Osteocyte (in vitro differentiated cells): ENCODE data around the gene SH3PXD2B. TPM values are rescaled to one million over a fixed set of nuclear protein-coding genes. Genes with fewer than 3 reads are reported as not detected.

ENCODE experiments used
- DNase-seq: peaks from one replicate; pipeline ENCODE4 v3.0.0; 2021; ENCODE audit warnings: mixed read lengths; ENCODE audit not compliant: unreplicated experiment; ENCODE audit errors: extremely low spot score
- H3K27ac Mint-ChIP-seq: one replicate; pipeline ENCODE4 v1.8.0; 2021; ENCODE audit warnings: mild to moderate bottlenecking, mixed read lengths; ENCODE audit not compliant: unreplicated experiment
- H3K27me3 Mint-ChIP-seq: one replicate; pipeline ENCODE4 v1.8.0; 2021; ENCODE audit warnings: mixed read lengths; ENCODE audit not compliant: unreplicated experiment
- H3K36me3 Mint-ChIP-seq: one replicate; pipeline ENCODE4 v1.8.0; 2021; ENCODE audit warnings: mixed read lengths; ENCODE audit not compliant: unreplicated experiment
- H3K4me1 Mint-ChIP-seq: one replicate; pipeline ENCODE4 v1.8.0; 2021; ENCODE audit warnings: mixed read lengths; ENCODE audit not compliant: unreplicated experiment
- H3K4me3 Mint-ChIP-seq: one replicate; pipeline ENCODE4 v1.8.0; 2021; ENCODE audit warnings: mild to moderate bottlenecking, moderate library complexity, mixed read lengths; ENCODE audit not compliant: unreplicated experiment
- H3K9me3 Mint-ChIP-seq: one replicate; pipeline ENCODE4 v1.8.0; 2021; ENCODE audit warnings: mixed read lengths; ENCODE audit not compliant: unreplicated experiment
- total RNA-seq: library from RNA; stranded (reverse); gene quantifications from 2 replicates; pipeline ENCODE4 v1.2.1, GENCODE V29; 2021
- TF ChIP-seq, protein P1 (sequence below): fragments of 200-600 bp; sonication (generic); IDR thresholded peaks from 2 replicates; pipeline ENCODE4 v1.5.0; 2021; ENCODE audit warnings: antibody characterized with exemption, mild to moderate bottlenecking, moderate library complexity

Gene SH3PXD2B
- total RNA-seq, 1 donor from 2014 or later, result 114 TPM

DNA sequence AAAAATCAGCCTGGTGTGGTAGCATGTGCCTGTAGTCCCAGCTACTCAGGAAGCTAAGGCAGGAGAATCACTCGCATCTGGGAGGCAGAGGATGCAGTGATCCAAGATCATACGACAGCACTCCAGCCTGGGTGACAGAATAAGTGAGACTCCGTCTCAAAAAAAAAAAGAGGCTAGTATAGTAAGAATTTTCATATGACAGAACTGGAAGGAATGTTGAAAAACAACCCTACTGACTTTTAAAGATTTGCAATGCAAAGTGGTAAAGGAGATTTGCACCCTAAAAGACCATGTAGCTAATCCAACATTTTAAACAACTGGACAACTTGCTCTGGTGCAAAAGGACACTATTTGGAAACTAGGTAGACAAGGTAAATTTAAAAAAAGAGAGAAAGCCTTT is 58.1 kb downstream of the SH3PXD2B start:
- Mint-ChIP-seq H3K36me3 (peaks cover 62% of the 10 kb centered on the region), H3K4me3 (no peak overlapping the region), H3K4me1 (peaks cover 20% of the 10 kb centered on the region), H3K27me3 (no peaks in the 10 kb centered on the region), H3K27ac (no peak overlapping the region), H3K9me3 (peaks cover 5% of the 10 kb centered on the region)
- DNase-seq, result no peak
- TF ChIP-seq, protein P1, sequence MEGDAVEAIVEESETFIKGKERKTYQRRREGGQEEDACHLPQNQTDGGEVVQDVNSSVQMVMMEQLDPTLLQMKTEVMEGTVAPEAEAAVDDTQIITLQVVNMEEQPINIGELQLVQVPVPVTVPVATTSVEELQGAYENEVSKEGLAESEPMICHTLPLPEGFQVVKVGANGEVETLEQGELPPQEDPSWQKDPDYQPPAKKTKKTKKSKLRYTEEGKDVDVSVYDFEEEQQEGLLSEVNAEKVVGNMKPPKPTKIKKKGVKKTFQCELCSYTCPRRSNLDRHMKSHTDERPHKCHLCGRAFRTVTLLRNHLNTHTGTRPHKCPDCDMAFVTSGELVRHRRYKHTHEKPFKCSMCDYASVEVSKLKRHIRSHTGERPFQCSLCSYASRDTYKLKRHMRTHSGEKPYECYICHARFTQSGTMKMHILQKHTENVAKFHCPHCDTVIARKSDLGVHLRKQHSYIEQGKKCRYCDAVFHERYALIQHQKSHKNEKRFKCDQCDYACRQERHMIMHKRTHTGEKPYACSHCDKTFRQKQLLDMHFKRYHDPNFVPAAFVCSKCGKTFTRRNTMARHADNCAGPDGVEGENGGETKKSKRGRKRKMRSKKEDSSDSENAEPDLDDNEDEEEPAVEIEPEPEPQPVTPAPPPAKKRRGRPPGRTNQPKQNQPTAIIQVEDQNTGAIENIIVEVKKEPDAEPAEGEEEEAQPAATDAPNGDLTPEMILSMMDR, result no peak

DNA sequence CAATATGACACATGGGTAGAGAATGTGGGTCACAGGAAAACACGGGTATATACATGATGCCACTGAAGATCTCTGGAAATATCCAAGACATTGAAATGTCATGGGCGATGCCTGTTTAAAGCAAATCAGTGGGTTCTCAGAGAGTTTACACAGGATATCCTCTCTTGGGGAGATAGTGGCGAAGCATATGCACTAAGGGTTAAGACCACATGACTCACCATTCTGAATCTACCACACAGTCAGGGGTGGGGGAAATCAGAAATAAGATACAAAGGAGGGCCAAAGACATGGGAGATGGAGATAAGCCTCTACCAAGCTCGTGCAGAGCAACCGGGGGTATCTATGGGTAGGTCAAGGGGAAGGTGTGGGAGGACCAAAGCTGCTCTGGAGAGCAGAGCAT is 58.8 kb downstream of the SH3PXD2B start:
- TF ChIP-seq, protein P1, result no peak
- no peaks in the 10 kb centered on the region for H3K27me3 Mint-ChIP-seq
- no peak overlapping the region for H3K4me3 Mint-ChIP-seq
- peaks cover 5% of the 10 kb centered on the region for H3K9me3 Mint-ChIP-seq
- H3K27ac Mint-ChIP-seq, result no peak overlapping the region
- H3K36me3 Mint-ChIP-seq, result peaks cover 67% of the 10 kb centered on the region
- no peak for DNase-seq
- peaks cover 16% of the 10 kb centered on the region for H3K4me1 Mint-ChIP-seq

DNA sequence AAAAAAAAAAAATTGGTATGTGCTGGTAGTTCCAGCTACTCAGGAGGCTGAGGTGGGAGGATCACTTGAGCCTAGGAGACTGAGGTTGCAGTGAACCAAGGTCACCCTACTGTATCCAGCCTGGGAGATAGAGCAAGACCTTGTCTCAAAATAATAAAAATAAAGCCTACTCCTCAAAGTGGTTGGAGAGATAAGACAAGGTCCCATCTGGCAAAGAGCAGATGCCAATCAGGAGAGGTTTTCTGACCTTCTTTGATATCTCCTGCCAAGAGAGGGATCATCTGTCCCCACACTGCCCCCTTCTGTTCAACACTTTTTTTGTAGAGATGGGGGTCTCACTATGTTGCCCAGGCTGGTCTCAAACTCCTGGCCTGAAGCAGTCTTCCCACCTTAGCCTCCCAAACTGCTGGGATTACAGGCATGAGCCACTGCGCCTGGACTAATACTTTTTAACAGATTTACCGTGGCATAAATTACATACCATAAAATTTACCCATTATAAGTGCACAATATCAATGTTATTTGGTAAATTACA is 64.7 kb downstream of the SH3PXD2B start:
- DNase-seq, result no peak
- no peaks in the 10 kb centered on the region for H3K27me3 Mint-ChIP-seq
- peaks cover 2% of the 10 kb centered on the region for H3K4me1 Mint-ChIP-seq
- H3K4me3 Mint-ChIP-seq, result no peak overlapping the region
- no peak overlapping the region for H3K27ac Mint-ChIP-seq
- peaks cover 66% of the 10 kb centered on the region for H3K36me3 Mint-ChIP-seq
- TF ChIP-seq, protein P1, result peak; percentile 27
- no peaks in the 10 kb centered on the region for H3K9me3 Mint-ChIP-seq

DNA sequence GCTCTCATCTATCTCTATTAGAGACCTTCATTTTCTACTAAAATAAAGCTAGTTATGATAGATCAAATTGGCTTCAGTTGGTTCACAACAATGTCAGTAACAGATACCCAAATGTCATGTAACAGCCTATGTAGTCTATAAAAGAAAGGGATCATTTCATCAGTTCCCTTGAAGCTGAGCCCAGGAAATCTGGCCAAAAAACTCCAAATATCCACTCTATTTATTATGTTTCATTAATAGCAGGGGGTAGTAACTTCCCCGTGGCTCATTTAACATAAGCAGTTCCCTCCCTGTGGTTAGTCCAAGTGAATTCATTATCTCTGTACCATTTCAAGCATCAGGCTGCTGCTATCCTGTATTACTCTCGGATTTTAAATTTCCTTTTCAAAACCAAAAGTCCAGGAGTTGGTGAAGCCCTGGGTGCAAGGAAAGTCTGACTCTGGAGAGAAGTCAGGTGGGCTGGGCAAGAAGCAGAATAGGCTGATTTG is 66.0 kb downstream of the SH3PXD2B start:
- peaks cover 2% of the 10 kb centered on the region for H3K4me1 Mint-ChIP-seq
- H3K27ac Mint-ChIP-seq, result no peak overlapping the region
- H3K36me3 Mint-ChIP-seq, result peaks cover 55% of the 10 kb centered on the region
- no peak overlapping the region for H3K4me3 Mint-ChIP-seq
- no peak for DNase-seq
- H3K27me3 Mint-ChIP-seq, result no peaks in the 10 kb centered on the region
- no peaks in the 10 kb centered on the region for H3K9me3 Mint-ChIP-seq
- TF ChIP-seq, protein P1, result no peak

- H3K36me3 Mint-ChIP-seq, result peaks cover 55% of the 10 kb centered on the region
- TF ChIP-seq, protein P1, result no peak
These were observed 68.6 kb downstream of the SH3PXD2B start for GRCh38 chr5:172385707-172386106.

More at GRCh38 chr5:172385707-172386106, 68.6 kb downstream of the SH3PXD2B start:
- no peaks in the 10 kb centered on the region for H3K9me3 Mint-ChIP-seq
- H3K27ac Mint-ChIP-seq, result no peak overlapping the region
- peaks cover 5% of the 10 kb centered on the region for H3K4me1 Mint-ChIP-seq
- no peaks in the 10 kb centered on the region for H3K27me3 Mint-ChIP-seq
- DNase-seq, result no peak
- H3K4me3 Mint-ChIP-seq, result no peak overlapping the region
